ENCODE measurements around the gene ZNF280C. TPM values are rescaled to one million over a fixed set of nuclear protein-coding genes. Genes with fewer than 3 reads are reported as not detected.
A peak's percentile ranks its signal among the peaks of the same experiment; 100 is the strongest.
"Not testable (repeated sequence)": the region's sequence is repeated elsewhere in the genome, so short reads cannot be mapped to it uniquely, and the experiment has no call there.

Gene ZNF280C
- total RNA-seq, 2 experiments from 2014 or later, result 4.6 to 6.2 TPM

DNA sequence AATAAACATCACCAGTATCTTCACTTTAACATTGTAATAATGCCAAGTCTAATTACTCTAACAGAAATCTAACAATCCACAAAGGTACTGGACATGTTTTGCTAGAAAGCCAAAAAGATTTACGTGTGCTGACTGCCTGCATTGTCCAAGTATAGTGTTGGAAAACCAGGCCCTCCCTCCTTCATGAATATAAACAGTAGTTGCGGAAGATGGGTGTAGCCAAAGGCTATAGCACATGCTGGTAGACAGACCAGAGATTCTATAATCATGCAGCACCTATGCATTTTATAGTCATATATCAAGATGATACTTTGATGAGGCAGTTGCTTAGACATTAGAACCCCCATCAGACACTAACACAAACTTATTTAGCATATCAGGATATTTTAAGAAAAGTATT is 22.6 kb downstream of the ZNF280C start:
- H3K36me3 Mint-ChIP-seq (ENCODE audit: low read depth), result peaks cover 8% of the 10 kb centered on the region
- H3K27ac Mint-ChIP-seq, result no peak overlapping the region
- DNase-seq, result no peak
- ChIA-PET CTCF (interaction anchor here (0.7 kb wide), 1 partner anchor 614 kb away, joined by 4 read pairs; no protein-coding TSS in a partner anchor), POLR2A (no interaction called here)
- H3K9me3 Mint-ChIP-seq, result no peaks in the 10 kb centered on the region
- no peaks in the 10 kb centered on the region for H3K27me3 Mint-ChIP-seq
- H3K4me3 Mint-ChIP-seq, result no peak overlapping the region
- peaks cover 11% of the 10 kb centered on the region for H3K4me1 Mint-ChIP-seq

DNA sequence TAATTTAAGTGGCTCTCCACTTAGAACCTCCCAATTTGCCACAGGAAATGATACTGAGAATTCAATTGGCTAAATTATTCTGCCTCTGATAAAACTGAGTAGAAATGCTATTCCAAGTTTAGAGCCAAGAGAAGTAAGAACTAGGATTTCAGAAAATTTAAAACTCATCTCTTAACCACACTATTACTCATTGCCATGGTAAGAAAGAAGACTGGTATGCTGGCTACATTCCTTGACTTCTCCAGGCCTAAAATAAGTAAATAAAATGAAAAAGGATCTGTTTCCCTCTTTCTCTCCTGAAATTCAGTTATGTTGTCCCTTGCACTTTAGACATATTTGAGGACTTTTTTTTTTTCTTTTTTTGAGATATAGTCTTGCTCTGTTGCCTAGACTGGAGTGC is 23.3 kb downstream of the ZNF280C start:
- Mint-ChIP-seq H3K9me3 (no peaks in the 10 kb centered on the region), H3K36me3 (ENCODE audit: low read depth) (peaks cover 8% of the 10 kb centered on the region), H3K4me3 (no peak overlapping the region), H3K27ac (no peak overlapping the region), H3K27me3 (no peaks in the 10 kb centered on the region), H3K4me1 (peaks cover 10% of the 10 kb centered on the region)
- CTCF ChIA-PET, result interaction anchor here (0.7 kb wide), 1 partner anchor 613 kb away, joined by 4 read pairs; no protein-coding TSS in a partner anchor
- DNase-seq, result no peak
- POLR2A ChIA-PET, result no interaction called here

DNA sequence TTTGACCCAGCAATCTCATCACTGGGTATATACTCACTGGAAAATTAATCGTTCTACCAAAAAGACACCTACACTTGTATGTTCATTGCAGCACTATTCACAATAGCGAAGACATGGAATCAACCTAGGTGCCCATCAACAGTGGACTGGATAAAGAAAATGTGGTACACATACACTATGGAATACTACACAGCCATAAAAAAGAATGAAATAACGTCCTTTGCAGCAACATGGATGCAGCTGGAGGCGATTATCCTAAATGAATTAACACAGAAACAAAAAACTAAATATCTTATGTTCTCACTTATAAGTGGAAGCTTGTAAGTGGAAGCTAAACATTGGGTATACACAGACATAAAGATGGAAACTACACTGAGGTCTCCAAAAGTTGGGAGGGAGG is 37.5 kb downstream of the ZNF280C start:
- H3K27ac Mint-ChIP-seq, CTCF ChIA-PET, H3K4me1 Mint-ChIP-seq, H3K27me3 Mint-ChIP-seq, DNase-seq, H3K4me3 Mint-ChIP-seq, H3K9me3 Mint-ChIP-seq, POLR2A ChIA-PET: not testable (repeated sequence)
- H3K36me3 Mint-ChIP-seq (ENCODE audit: low read depth), result peaks cover 24% of the 10 kb centered on the region

DNA sequence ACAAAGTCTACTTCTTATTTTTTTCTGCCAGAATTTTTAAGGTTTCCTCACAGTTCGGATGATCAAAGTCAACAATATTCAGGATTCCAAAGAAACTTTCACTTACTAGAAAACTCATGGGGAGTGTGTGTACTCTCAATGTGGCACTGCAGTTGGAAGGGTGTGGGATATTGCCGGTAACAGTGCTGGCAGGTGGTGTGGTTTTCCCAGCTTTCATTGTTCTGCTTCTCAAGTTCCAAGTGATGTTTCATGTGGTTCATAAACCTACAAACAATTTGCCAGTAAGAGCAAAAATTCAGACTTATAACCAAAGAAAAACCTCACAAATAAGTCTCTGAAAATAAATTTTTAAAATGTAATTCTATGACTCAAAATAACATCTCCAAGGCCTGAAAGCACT is 39.8 kb downstream of the ZNF280C start:
- H3K27me3 Mint-ChIP-seq, result no peaks in the 10 kb centered on the region
- peaks cover 23% of the 10 kb centered on the region for H3K36me3 Mint-ChIP-seq (ENCODE audit: low read depth)
- DNase-seq, result no peak
- CTCF ChIA-PET, result no interaction called here
- H3K9me3 Mint-ChIP-seq, result no peaks in the 10 kb centered on the region
- H3K27ac Mint-ChIP-seq, result no peak overlapping the region
- POLR2A ChIA-PET, result no interaction called here
- no peak overlapping the region for H3K4me3 Mint-ChIP-seq
- no peaks in the 10 kb centered on the region for H3K4me1 Mint-ChIP-seq

DNA sequence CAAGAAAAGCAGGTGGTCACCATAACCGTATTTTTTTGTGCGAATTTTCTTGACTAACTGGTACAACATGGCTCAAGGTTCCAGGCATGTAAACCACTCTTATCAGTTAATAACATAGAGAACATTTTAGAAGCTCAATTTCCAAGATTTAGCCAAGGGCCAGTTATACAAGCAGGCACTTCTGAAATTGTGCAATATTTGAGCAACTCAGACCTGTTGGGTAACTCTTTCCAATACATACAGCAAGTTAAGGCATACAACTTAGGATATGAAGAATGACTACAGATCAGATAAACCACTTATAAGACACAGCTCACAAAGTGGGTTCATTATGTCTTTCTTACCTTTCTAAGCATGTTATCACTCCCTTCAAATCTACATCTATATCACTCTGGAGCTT is 43.9 kb downstream of the ZNF280C start:
- H3K4me1 Mint-ChIP-seq, result no peaks in the 10 kb centered on the region
- H3K36me3 Mint-ChIP-seq (ENCODE audit: low read depth), result peaks cover 11% of the 10 kb centered on the region
- no peaks in the 10 kb centered on the region for H3K27me3 Mint-ChIP-seq
- CTCF ChIA-PET, result interaction anchor here (1.1 to 1.4 kb wide), 2 partner anchors 12 to 32 kb away, joined by 3 to 4 read pairs; no protein-coding TSS in a partner anchor
- POLR2A ChIA-PET, result no interaction called here
- no peaks in the 10 kb centered on the region for H3K9me3 Mint-ChIP-seq
- DNase-seq, result no peak
- no peak overlapping the region for H3K4me3 Mint-ChIP-seq
- H3K27ac Mint-ChIP-seq, result no peak overlapping the region

DNA sequence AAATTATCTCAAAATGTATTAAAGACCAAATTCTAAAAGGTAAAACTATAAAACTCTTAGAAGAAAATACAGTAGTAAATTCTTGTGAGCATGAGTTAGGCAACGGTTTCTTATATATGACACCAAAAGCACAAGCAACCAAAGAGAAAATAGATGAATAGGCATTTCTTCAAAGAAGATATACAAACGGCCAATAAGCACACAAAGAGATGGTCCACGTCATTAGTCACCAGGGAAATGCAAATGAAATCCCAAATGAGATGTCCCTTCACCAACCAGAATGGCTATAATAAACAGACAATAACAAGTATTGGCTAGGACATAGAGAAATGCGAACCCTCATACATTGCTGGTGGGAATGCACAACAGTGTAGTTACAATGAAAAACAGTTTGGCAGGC is 52.4 kb downstream of the ZNF280C start:
- no peak overlapping the region for H3K27ac Mint-ChIP-seq
- DNase-seq, result no peak
- no peaks in the 10 kb centered on the region for H3K9me3 Mint-ChIP-seq
- H3K4me3 Mint-ChIP-seq, result no peak overlapping the region
- CTCF ChIA-PET, result no interaction called here
- POLR2A ChIA-PET, result no interaction called here
- peaks cover 21% of the 10 kb centered on the region for H3K4me1 Mint-ChIP-seq
- no peaks in the 10 kb centered on the region for H3K27me3 Mint-ChIP-seq
- peaks cover 33% of the 10 kb centered on the region for H3K36me3 Mint-ChIP-seq (ENCODE audit: low read depth)

DNA sequence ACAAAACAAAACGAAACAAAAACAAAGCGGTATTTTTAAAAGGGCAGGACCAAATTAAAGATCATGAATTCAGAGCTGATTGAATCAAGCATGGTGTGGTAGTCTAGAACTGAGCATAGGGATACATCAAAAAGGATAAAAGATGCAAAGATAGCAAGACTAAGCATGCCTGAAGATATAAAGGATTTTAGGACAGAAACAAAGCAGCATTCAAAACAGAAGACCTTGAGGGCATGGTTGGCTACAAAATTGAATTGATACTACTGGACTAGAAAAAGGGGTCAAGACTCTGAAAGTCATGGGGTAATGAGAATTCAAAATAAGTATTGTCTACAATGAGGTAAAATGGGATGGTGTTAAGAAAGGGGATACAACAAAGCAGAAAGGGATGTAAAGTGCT is 55.3 kb downstream of the ZNF280C start:
- H3K4me1 Mint-ChIP-seq, result peaks cover 17% of the 10 kb centered on the region
- CTCF ChIA-PET, result no interaction called here
- H3K4me3 Mint-ChIP-seq, result no peak overlapping the region
- no peaks in the 10 kb centered on the region for H3K9me3 Mint-ChIP-seq
- H3K36me3 Mint-ChIP-seq (ENCODE audit: low read depth), result peaks cover 36% of the 10 kb centered on the region
- H3K27ac Mint-ChIP-seq, result no peak overlapping the region
- H3K27me3 Mint-ChIP-seq, result no peaks in the 10 kb centered on the region
- no peak for DNase-seq
- POLR2A ChIA-PET, result no interaction called here

DNA sequence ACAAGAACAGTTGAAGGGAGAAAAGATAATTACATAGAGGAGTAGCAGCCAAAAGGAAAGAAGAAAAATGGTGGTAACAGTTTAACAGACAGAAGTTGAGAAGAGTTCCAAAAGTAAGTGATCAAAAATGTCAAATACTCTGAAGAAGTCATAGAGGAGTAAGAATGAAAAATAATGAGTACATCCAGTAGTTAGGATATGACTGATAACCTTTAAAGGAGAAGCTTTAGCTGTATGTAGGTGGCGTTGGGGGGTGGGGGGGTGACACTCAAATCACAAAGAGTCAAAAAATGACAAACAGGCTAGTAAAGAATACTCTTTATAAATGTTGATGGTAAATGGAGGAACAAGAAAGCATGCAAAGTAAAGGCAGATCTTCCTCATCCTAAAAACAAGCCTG is 56.3 kb downstream of the ZNF280C start:
- ChIA-PET POLR2A (no interaction called here), CTCF (interaction anchor here (0.7 to 2.3 kb wide), 3 partner anchors 8 to 42 kb away, joined by 3 to 5 read pairs (median 3); no protein-coding TSS in a partner anchor)
- no peaks in the 10 kb centered on the region for H3K9me3 Mint-ChIP-seq
- H3K27me3 Mint-ChIP-seq, result no peaks in the 10 kb centered on the region
- no peak overlapping the region for H3K27ac Mint-ChIP-seq
- H3K36me3 Mint-ChIP-seq (ENCODE audit: low read depth), result peaks cover 36% of the 10 kb centered on the region
- H3K4me1 Mint-ChIP-seq, result peaks cover 17% of the 10 kb centered on the region
- no peak overlapping the region for H3K4me3 Mint-ChIP-seq
- DNase-seq, result no peak

DNA sequence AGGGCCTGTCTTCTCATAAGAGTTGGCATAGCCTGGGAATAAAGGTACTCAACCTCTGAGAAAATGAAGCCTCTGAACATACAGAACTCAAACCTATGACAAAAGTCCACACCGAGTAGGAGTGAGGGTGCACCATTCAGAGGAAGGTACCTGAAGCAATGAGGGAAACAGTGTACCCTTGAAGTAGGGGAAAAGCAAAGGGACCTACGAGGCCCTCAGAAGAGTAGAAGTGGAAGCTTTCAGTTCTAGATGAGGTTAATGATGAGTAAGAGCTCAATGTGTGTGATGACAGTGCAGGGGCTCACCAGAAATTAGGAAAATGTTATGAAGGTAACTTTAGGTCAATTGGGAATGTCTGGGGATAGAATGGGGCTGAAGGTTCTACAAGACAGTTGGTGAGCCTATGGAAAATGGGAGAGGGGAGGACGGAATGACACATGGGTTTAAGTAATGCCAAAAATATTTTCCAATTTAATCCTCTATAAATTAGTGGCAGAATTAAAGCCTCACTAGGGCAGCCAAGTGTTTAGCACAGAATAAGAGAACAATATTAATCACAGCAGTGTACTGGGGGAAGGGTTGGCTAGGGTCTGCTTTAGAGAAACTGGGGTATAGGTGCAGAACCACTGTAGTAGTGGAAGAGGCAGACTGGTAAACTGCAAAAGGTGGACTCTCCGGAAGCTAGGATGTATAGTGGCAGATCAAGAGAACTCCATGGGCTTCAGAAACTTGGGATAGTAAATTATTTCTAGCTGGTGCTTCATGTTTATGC is 57.1 kb downstream of the ZNF280C start:
- no peaks in the 10 kb centered on the region for H3K9me3 Mint-ChIP-seq
- peaks cover 17% of the 10 kb centered on the region for H3K4me1 Mint-ChIP-seq
- no peak for DNase-seq
- ChIA-PET POLR2A (no interaction called here), CTCF (interaction anchor here (0.7 to 2.3 kb wide), 4 partner anchors 9 to 41 kb away, joined by 3 to 5 read pairs (median 3); no protein-coding TSS in a partner anchor)
- peaks cover 31% of the 10 kb centered on the region for H3K36me3 Mint-ChIP-seq (ENCODE audit: low read depth)
- no peak overlapping the region for H3K27ac Mint-ChIP-seq
- no peaks in the 10 kb centered on the region for H3K27me3 Mint-ChIP-seq
- no peak overlapping the region for H3K4me3 Mint-ChIP-seq

DNA sequence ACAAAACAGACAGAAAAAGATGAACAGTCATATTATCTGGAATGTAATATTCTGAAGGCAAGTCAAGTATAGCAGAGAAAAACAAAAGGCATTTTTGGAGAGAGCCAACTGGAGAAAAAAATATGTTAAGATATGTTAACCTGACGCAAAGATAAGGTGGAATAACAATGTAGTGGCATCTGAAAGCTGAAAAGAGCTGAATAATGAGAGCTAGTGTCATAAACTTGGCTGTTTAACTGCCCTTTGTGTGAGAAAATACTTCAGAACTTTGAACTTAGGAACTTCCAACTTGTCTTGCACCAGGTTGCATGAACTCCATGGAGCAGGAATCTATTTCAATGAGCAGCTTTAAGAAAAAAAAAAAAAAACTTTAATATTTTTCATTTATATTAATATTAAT is 64.1 kb downstream of the ZNF280C start:
- Mint-ChIP-seq H3K4me3 (no peak overlapping the region), H3K27me3 (no peaks in the 10 kb centered on the region), H3K36me3 (ENCODE audit: low read depth) (peaks cover 9% of the 10 kb centered on the region), H3K27ac (no peak overlapping the region), H3K4me1 (no peaks in the 10 kb centered on the region), H3K9me3 (no peaks in the 10 kb centered on the region)
- ChIA-PET POLR2A (no interaction called here), CTCF (no interaction called here)
- no peak for DNase-seq

DNA sequence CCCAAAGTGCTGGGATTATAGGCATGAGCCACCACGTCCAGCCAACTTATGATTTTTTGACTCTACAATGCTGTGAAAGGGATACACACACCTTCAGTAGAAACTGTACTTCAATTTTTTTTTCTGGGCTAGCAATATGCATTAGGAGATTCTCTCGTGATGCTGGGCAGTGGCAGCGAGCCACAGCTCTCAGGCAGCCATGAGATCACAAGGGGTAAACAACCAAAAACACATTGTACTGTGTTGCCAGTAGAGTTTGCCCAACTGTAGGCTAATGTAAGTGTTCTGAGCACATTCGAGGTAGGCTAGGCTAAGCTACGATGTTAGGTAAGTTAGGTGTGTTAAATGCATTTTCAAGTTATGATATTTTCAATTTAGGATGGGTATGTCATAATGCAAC is 71.2 kb downstream of the ZNF280C start:
- Mint-ChIP-seq H3K4me1 (peaks cover under 1% of the 10 kb centered on the region), H3K4me3 (no peak overlapping the region), H3K27ac (no peak overlapping the region), H3K36me3 (ENCODE audit: low read depth) (no peaks in the 10 kb centered on the region), H3K9me3 (no peaks in the 10 kb centered on the region), H3K27me3 (peaks cover 5% of the 10 kb centered on the region)
- ChIA-PET POLR2A (no interaction called here), CTCF (interaction anchor here (0.9 to 1.6 kb wide), 2 partner anchors 11 to 137 kb away, joined by 3 to 4 read pairs; no protein-coding TSS in a partner anchor)
- no peak for DNase-seq

DNA sequence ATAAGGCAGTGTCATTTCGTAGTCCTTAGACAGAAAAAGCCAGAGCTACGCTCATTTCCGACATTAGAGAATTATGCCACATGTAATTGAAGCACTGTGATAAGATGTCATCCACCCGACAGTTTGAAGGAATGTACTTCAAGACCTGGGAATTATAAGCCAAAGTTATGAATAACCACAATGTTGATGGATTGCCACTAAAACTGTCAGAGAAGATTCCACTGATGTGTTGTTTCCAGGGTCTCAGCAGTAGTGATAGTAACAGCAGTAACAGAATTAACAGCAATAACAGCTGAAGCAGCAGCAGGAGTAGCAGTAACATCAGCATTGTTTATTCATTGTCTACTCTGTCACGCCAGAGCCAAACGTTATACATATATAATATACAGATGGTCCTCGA is 72.2 kb downstream of the ZNF280C start:
- no peaks in the 10 kb centered on the region for H3K9me3 Mint-ChIP-seq
- ChIA-PET POLR2A (no interaction called here), CTCF (interaction anchor here (1.6 kb wide), 1 partner anchor 10 kb away, joined by 4 read pairs; no protein-coding TSS in a partner anchor)
- peaks cover 3% of the 10 kb centered on the region for H3K4me1 Mint-ChIP-seq
- H3K4me3 Mint-ChIP-seq, result no peak overlapping the region
- no peak overlapping the region for H3K27ac Mint-ChIP-seq
- H3K36me3 Mint-ChIP-seq (ENCODE audit: low read depth), result no peaks in the 10 kb centered on the region
- H3K27me3 Mint-ChIP-seq, result peaks cover 5% of the 10 kb centered on the region
- DNase-seq, result no peak

DNA sequence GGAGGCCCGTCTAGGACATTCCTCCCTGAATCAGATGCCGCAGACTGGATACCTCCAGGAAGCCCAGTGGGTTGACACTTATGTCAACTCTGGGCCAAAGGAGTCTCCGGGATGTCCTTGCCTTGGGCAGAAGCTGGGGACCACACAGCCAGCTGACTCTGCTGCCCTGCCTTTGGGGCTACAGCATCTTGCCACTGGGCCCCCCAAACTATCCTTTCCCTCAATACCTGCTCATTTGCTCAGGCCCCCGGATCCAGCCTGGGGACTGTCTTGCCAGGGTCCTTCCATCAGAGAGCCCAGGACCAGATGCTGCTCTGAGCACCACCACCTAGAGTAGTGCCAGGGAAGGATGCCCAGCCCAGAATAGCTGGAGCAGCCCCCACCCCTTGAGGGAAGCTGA is 77.9 kb downstream of the ZNF280C start:
- no peak for DNase-seq
- ChIA-PET CTCF (interaction anchor here (2.9 kb wide), 1 partner anchor 110 kb away, joined by 17 read pairs; no protein-coding TSS in a partner anchor), POLR2A (no interaction called here)
- H3K27ac Mint-ChIP-seq, result no peak overlapping the region
- no peaks in the 10 kb centered on the region for H3K9me3 Mint-ChIP-seq
- H3K4me3 Mint-ChIP-seq, result no peak overlapping the region
- H3K36me3 Mint-ChIP-seq (ENCODE audit: low read depth), result no peaks in the 10 kb centered on the region
- peaks cover 8% of the 10 kb centered on the region for H3K4me1 Mint-ChIP-seq
- H3K27me3 Mint-ChIP-seq, result peaks cover 5% of the 10 kb centered on the region

DNA sequence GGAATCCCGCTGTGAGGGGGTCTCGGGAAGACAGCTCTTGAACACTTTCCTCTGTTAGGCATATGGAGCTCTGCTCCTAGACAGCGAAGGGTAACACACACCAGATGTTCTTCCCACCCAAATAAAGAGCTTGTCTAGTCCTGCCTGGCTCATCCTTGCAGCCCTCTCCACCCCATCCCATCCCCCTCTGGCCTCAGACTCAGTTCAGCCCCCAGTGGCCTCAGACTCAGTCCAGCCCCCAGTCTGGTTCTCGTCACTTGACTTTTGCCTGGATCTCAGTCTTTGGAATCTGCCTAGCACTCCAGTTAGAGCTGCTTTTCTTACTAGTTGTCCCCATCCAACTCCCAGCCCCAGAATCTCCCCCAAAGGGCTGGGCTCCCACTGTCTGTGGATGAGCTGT is 82.0 kb downstream of the ZNF280C start:
- DNase-seq, result no peak
- H3K4me1 Mint-ChIP-seq, result peaks cover 26% of the 10 kb centered on the region
- POLR2A ChIA-PET, result no interaction called here
- no peak overlapping the region for H3K4me3 Mint-ChIP-seq
- H3K9me3 Mint-ChIP-seq, result no peaks in the 10 kb centered on the region
- H3K27me3 Mint-ChIP-seq, result no peaks in the 10 kb centered on the region
- CTCF ChIA-PET, result interaction anchor here (0.8 to 1.5 kb wide), 3 partner anchors 10 to 17 kb away, joined by 3 to 4 read pairs (median 4); no protein-coding TSS in a partner anchor
- H3K36me3 Mint-ChIP-seq (ENCODE audit: low read depth), result peaks cover 7% of the 10 kb centered on the region
- H3K27ac Mint-ChIP-seq, result peak overlapping the region; percentile 62
